CD4-positive, CD25-positive, alpha-beta regulatory T cell (primary cell): ENCODE results near the gene OSTC. TPM values are rescaled to one million over a fixed set of nuclear protein-coding genes. Genes with fewer than 3 reads are reported as not detected.
A peak's percentile ranks its signal among the peaks of the same experiment; 100 is the strongest.

ENCODE experiments used
- ATAC-seq, 2 donors: fragments of 150-1000 bp; cut with Tn5 transposase; one replicate each; pipeline ENCODE4 v1.10.0; 2021; ENCODE audit warnings: low read depth in 2 of 2, moderate number of reproducible peaks in 2 of 2, moderate library complexity in 1 of 2
- DNase-seq, 3 donors: peaks; one replicate each; pipeline versions ENCODE4 v3.0.0 to v3.0.0-alpha.2; 2012 to 2022; ENCODE audit warnings: mixed read lengths in 1 of 3
- H3K27ac ChIP-seq: one replicate; pipeline ENCODE4 v1.7.0; 2013; ENCODE audit warnings: mild to moderate bottlenecking, low read length; ENCODE audit not compliant: insufficient read depth, poor library complexity, severe bottlenecking
- H3K27me3 ChIP-seq: one replicate; pipeline ENCODE4 v1.7.0; 2013; ENCODE audit warnings: low read length; ENCODE audit not compliant: control insufficient read depth, insufficient read depth
- H3K36me3 ChIP-seq: one replicate; pipeline ENCODE4 v1.7.0; 2013; ENCODE audit warnings: mild to moderate bottlenecking, low read length, moderate library complexity; ENCODE audit not compliant: control insufficient read depth, insufficient read depth
- H3K4me1 ChIP-seq: 2 replicates; pipeline ENCODE4 v1.7.0; 2013; ENCODE audit warnings: mild to moderate bottlenecking, low read length; ENCODE audit not compliant: insufficient read depth, control insufficient read depth, poor library complexity, severe bottlenecking
- H3K4me3 ChIP-seq: one replicate; pipeline ENCODE4 v1.7.0; 2013; ENCODE audit warnings: low read depth, mild to moderate bottlenecking, low read length, moderate library complexity
- H3K9me3 ChIP-seq, 2 experiments: 1 replicate in 1 of 2; 2 replicates in 1 of 2; pipeline ENCODE4 v1.7.0; 2013; ENCODE audit warnings: low read length in 2 of 2, mild to moderate bottlenecking in 1 of 2, moderate library complexity in 1 of 2; ENCODE audit not compliant: control insufficient read depth in 2 of 2
- H3K27ac Mint-ChIP-seq, 3 donors: one replicate each; pipeline ENCODE4 v1.8.0; 2020 to 2022; ENCODE audit warnings: mild to moderate bottlenecking in 3 of 3, mixed read lengths in 3 of 3, moderate library complexity in 2 of 3
- H3K27me3 Mint-ChIP-seq: one replicate; pipeline ENCODE4 v1.8.0; 2022; ENCODE audit warnings: mild to moderate bottlenecking, mixed read lengths
- H3K36me3 Mint-ChIP-seq: one replicate; pipeline ENCODE4 v1.8.0; 2020; ENCODE audit warnings: mixed read lengths
- H3K4me1 Mint-ChIP-seq, 4 donors: one replicate each; pipeline ENCODE4 v1.8.0; 2020 to 2022; ENCODE audit warnings: mixed read lengths in 4 of 4, mild to moderate bottlenecking in 1 of 4
- H3K4me3 Mint-ChIP-seq, 4 donors: one replicate each; pipeline ENCODE4 v1.8.0; 2020 to 2022; ENCODE audit warnings: mild to moderate bottlenecking in 4 of 4, mixed read lengths in 4 of 4, moderate library complexity in 3 of 4
- H3K9me3 Mint-ChIP-seq, 7 donors: one replicate each; pipeline ENCODE4 v1.8.0; 2020 to 2022; ENCODE audit warnings: mixed read lengths in 7 of 7, mild to moderate bottlenecking in 3 of 7, moderate library complexity in 2 of 7
- polyA plus RNA-seq, 4 donors: library from polyadenylated mRNA; unstranded; fragments of 300-500 nt; fragmentation: Illumina TruSeq; gene quantifications; one replicate each; pipeline ENCODE4 v1.2.3, GENCODE V29; 2021
- total RNA-seq: library from RNA; stranded (reverse); gene quantifications from one replicate; pipeline ENCODE4 v1.2.3, GENCODE V29; 2022

Gene OSTC
- total and polyA plus RNA-seq, 5 donors from 2014 or later, result 30.9 to 119 (median 115) TPM

- Mint-ChIP-seq H3K4me1 (peaks cover 23 to 46% (median 32%) of the 10 kb centered on the region in 4 donors), H3K27me3 (no peaks in the 10 kb centered on the region), H3K36me3 (peaks cover 13% of the 10 kb centered on the region), H3K27ac (peak overlapping the region; percentile 95 to 99 (median 98)), H3K9me3 (peaks cover 0 to 1% (median 0%) of the 10 kb centered on the region in 7 donors), H3K4me3 (peak overlapping the region; percentile 95 to 99 (median 98))
- no peaks in the 10 kb centered on the region for H3K27me3 ChIP-seq
- peak overlapping the region; percentile 99 for H3K4me3 ChIP-seq
- H3K27ac ChIP-seq, result peak overlapping the region; percentile 91
- H3K4me1 ChIP-seq, result peaks cover 28% of the 10 kb centered on the region
- H3K9me3 ChIP-seq, result no peaks in the 10 kb centered on the region
- ATAC-seq, result no peak
- peaks cover 7% of the 10 kb centered on the region for H3K36me3 ChIP-seq
- peak in 1 of 3 donors; percentile 39 for DNase-seq
Measured at GRCh38 chr4:108651014-108651791, 804 bp downstream of the OSTC start.

GRCh38 chr4:108662629-108663028, 12.2 kb downstream of the OSTC start:
- Mint-ChIP-seq H3K4me1 (peaks cover 0 to 8% (median 6%) of the 10 kb centered on the region in 4 donors), H3K4me3 (no peak overlapping the region), H3K27me3 (no peaks in the 10 kb centered on the region), H3K36me3 (peaks cover 35% of the 10 kb centered on the region), H3K9me3 (no peaks in the 10 kb centered on the region), H3K27ac (no peak overlapping the region)
- Histone ChIP-seq H3K4me3 (no peak overlapping the region), H3K9me3 (no peaks in the 10 kb centered on the region), H3K36me3 (peaks cover 49% of the 10 kb centered on the region), H3K27me3 (no peaks in the 10 kb centered on the region), H3K4me1 (no peaks in the 10 kb centered on the region), H3K27ac (no peak overlapping the region)
- ATAC-seq (no peak), DNase-seq (no peak)

- Mint-ChIP-seq H3K9me3 (no peaks in the 10 kb centered on the region), H3K27me3 (no peaks in the 10 kb centered on the region), H3K36me3 (peaks cover 25% of the 10 kb centered on the region), H3K27ac (no peak overlapping the region), H3K4me3 (no peak overlapping the region), H3K4me1 (peaks cover 0 to 6% (median 0%) of the 10 kb centered on the region in 4 donors)
- Histone ChIP-seq H3K36me3 (no peaks in the 10 kb centered on the region), H3K27ac (no peak overlapping the region), H3K4me3 (no peak overlapping the region), H3K4me1 (no peaks in the 10 kb centered on the region), H3K27me3 (no peaks in the 10 kb centered on the region), H3K9me3 (no peaks in the 10 kb centered on the region)
- DNase-seq, result no peak
- ATAC-seq, result no peak
Measured at GRCh38 chr4:108674356-108674977, 24.1 kb downstream of the OSTC start.

- no peaks in the 10 kb centered on the region for H3K9me3 Mint-ChIP-seq
- H3K27ac Mint-ChIP-seq, result no peak overlapping the region
- ATAC-seq, result no peak
- H3K4me1 ChIP-seq, result no peaks in the 10 kb centered on the region
- H3K4me3 Mint-ChIP-seq, result no peak overlapping the region
- no peaks in the 10 kb centered on the region for H3K27me3 Mint-ChIP-seq
- H3K27ac ChIP-seq, result no peak overlapping the region
- DNase-seq, result no peak
- no peaks in the 10 kb centered on the region for H3K4me1 Mint-ChIP-seq
- no peak overlapping the region for H3K4me3 ChIP-seq
- no peaks in the 10 kb centered on the region for H3K9me3 ChIP-seq
- no peaks in the 10 kb centered on the region for H3K36me3 ChIP-seq
- H3K36me3 Mint-ChIP-seq, result peaks cover 11% of the 10 kb centered on the region
- H3K27me3 ChIP-seq, result no peaks in the 10 kb centered on the region
Measured at GRCh38 chr4:108681321-108681809, 31.0 kb downstream of the OSTC start.

GRCh38 chr4:108683479-108683878, 33.1 kb downstream of the OSTC start:
- no peaks in the 10 kb centered on the region for H3K4me1 Mint-ChIP-seq
- peaks cover 6% of the 10 kb centered on the region for H3K27me3 Mint-ChIP-seq
- no peaks in the 10 kb centered on the region for H3K9me3 Mint-ChIP-seq
- no peak overlapping the region for H3K27ac Mint-ChIP-seq
- Histone ChIP-seq H3K4me3 (no peak overlapping the region), H3K4me1 (no peaks in the 10 kb centered on the region), H3K27ac (no peak overlapping the region), H3K27me3 (no peaks in the 10 kb centered on the region), H3K9me3 (no peaks in the 10 kb centered on the region), H3K36me3 (no peaks in the 10 kb centered on the region)
- no peak overlapping the region for H3K4me3 Mint-ChIP-seq
- peak in 1 of 3 donors; percentile 14 for DNase-seq
- no peak for ATAC-seq
- no peaks in the 10 kb centered on the region for H3K36me3 Mint-ChIP-seq

GRCh38 chr4:108685036-108685686, 34.8 kb downstream of the OSTC start:
- no peaks in the 10 kb centered on the region for H3K4me1 Mint-ChIP-seq
- no peak for ATAC-seq
- no peak overlapping the region for H3K27ac ChIP-seq
- no peaks in the 10 kb centered on the region for H3K36me3 Mint-ChIP-seq
- no peak overlapping the region for H3K27ac Mint-ChIP-seq
- no peak overlapping the region for H3K4me3 Mint-ChIP-seq
- peaks cover 6% of the 10 kb centered on the region for H3K27me3 Mint-ChIP-seq
- H3K27me3 ChIP-seq, result no peaks in the 10 kb centered on the region
- DNase-seq, result no peak
- no peak overlapping the region for H3K4me3 ChIP-seq
- H3K9me3 Mint-ChIP-seq, result no peaks in the 10 kb centered on the region
- no peaks in the 10 kb centered on the region for H3K4me1 ChIP-seq
- H3K36me3 ChIP-seq, result no peaks in the 10 kb centered on the region
- H3K9me3 ChIP-seq, result no peaks in the 10 kb centered on the region

GRCh38 chr4:108690738-108691137, 40.3 kb downstream of the OSTC start:
- Mint-ChIP-seq H3K27me3 (peaks cover 14% of the 10 kb centered on the region), H3K9me3 (no peaks in the 10 kb centered on the region), H3K27ac (no peak overlapping the region), H3K4me1 (no peaks in the 10 kb centered on the region), H3K4me3 (no peak overlapping the region), H3K36me3 (no peaks in the 10 kb centered on the region)
- no peak for ATAC-seq
- H3K4me3 ChIP-seq, result no peak overlapping the region
- no peaks in the 10 kb centered on the region for H3K36me3 ChIP-seq
- H3K4me1 ChIP-seq, result no peaks in the 10 kb centered on the region
- DNase-seq, result no peak
- H3K9me3 ChIP-seq, result no peaks in the 10 kb centered on the region
- H3K27ac ChIP-seq, result no peak overlapping the region
- H3K27me3 ChIP-seq, result peaks cover 2% of the 10 kb centered on the region
